GM12874 (cell line): ENCODE data around the gene TRAP1.

ENCODE experiments used
- TF ChIP-seq, protein P1 (sequence below): IDR thresholded peaks from 2 replicates; pipeline ENCODE4 v1.5.1; 2011; ENCODE audit warnings: low read depth, mild to moderate bottlenecking, control low read depth, low read length, moderate library complexity; ENCODE audit not compliant: insufficient read depth

The TRAP1 gene

DNA sequence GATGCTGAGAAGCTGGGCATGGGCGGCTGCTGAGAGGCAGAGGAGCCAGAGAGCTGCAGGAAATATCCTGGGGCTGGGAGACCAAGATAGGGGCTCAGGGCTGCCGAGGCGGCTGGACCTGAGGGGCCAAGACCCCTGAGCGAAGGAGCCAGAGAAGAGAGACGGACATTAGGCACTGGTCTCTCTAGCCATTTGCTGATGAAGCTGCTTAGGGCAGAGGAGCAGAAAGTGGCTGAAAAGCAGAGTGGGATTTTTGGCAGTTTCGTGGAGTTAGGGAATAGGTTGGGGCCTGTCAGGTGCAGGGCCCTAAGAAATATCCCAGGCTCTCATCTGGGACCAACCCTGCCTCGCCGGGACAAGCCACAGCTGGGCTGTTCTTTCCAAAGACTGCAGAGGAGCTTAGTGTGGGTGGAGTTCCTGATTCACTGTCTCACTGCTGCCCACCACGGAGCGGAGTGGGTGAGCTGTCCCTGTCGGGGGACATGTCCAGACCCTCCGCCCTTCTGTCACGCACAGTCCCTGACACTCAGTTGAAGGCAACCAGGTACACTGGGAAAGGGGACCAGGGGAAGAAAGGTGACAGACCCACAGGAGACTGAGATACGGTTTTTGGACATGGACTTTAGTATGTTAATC is 74.1 kb downstream of the TRAP1 start:
- TF ChIP-seq, protein P1, sequence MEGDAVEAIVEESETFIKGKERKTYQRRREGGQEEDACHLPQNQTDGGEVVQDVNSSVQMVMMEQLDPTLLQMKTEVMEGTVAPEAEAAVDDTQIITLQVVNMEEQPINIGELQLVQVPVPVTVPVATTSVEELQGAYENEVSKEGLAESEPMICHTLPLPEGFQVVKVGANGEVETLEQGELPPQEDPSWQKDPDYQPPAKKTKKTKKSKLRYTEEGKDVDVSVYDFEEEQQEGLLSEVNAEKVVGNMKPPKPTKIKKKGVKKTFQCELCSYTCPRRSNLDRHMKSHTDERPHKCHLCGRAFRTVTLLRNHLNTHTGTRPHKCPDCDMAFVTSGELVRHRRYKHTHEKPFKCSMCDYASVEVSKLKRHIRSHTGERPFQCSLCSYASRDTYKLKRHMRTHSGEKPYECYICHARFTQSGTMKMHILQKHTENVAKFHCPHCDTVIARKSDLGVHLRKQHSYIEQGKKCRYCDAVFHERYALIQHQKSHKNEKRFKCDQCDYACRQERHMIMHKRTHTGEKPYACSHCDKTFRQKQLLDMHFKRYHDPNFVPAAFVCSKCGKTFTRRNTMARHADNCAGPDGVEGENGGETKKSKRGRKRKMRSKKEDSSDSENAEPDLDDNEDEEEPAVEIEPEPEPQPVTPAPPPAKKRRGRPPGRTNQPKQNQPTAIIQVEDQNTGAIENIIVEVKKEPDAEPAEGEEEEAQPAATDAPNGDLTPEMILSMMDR, result no peak

- TF ChIP-seq, protein P1, result no peak
These were observed 74.8 kb downstream of the TRAP1 start for GRCh38 chr16:3642397-3643094.

DNA sequence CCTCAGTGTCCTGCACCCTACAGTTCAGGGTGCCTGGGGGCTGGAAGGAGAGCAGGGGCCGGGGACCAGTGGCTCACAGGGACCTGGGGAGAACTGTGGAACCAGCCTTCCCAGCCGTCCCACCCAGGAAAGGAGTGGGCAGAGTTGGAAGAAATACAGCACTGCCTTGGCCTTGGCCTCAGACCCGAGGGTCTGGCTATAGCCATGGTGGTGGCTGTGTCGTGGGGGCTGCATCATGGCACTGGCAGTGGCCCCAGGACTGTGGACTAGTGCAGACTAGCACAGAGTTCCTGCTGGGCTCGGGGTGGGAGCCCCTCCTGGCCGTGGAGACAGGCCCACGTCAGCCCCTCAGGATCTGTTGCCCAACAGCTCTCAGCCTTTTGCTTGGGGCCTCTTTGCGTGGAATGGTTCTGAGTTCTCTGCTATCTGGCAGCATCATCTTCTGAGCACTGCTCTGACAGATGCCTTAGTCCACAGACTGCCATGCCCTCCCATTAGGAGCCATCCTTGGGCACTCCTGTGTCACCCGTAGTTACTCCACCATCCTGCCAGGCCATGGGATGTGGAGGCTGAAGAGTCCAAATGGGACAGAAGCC is 75.4 kb downstream of the TRAP1 start:
- TF ChIP-seq, protein P1, result no peak

DNA sequence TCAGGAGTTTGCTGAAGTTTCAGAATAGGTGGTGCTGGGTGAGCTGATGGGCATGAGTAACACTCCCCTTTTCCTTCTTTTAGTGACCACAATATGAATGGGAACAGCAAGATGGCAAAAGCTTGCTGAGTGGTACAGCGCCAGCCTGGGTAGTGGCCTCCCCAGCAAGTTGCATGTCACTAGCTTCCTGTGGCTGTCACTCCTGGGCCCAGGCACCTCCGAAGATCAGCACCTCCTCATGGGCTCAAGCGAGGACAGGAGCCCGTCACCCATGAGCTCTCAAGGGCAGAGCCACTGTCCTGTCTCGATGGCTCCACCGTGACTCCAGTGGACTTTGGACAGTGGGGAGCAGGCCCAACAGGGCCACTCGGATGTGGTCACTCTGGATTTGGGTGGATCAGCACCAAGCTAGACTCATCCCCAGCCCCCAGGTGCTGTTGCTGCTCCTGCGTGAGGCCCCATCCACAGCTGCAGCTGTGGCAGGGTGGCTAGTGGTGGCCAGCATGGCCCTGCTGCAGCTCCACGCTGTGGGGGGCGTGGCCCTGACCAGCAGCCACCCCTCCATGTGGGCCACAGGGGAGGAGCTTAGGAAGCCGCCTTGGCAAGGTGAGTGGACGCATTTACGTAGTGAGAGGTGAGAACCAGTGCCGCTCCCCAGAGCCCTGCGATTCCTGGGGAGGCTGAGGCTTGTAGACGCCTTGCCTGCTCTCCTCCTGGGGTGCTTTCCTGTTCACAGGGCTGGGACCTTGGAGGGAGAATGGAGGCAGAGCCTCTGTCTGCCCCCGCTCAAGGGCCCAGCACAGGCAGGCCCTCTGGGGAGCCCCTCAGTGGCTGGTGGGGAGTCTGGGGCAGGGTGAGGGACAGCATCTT is 76.5 kb downstream of the TRAP1 start:
- TF ChIP-seq, protein P1, result no peak

DNA sequence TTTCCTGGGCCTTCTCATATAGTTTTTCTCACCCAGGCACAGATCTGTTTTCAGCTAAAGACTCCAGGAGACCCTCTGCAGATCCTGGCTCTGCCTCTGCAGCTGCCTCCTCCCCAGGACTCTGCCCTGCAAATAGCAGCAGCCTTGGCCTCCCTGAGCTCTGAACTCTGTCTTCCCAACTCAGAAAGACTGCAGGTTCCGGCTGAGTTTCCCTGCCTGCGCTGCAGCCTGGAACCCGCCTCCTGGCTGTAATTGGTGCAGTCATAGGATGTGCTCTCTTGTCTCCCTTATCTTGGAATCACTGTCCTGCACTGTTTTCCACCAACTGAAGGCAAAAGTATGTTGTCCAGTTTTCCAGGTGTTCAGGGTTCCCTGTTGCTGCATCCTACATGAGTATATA is 77.1 kb downstream of the TRAP1 start:
- TF ChIP-seq, protein P1, result no peak

DNA sequence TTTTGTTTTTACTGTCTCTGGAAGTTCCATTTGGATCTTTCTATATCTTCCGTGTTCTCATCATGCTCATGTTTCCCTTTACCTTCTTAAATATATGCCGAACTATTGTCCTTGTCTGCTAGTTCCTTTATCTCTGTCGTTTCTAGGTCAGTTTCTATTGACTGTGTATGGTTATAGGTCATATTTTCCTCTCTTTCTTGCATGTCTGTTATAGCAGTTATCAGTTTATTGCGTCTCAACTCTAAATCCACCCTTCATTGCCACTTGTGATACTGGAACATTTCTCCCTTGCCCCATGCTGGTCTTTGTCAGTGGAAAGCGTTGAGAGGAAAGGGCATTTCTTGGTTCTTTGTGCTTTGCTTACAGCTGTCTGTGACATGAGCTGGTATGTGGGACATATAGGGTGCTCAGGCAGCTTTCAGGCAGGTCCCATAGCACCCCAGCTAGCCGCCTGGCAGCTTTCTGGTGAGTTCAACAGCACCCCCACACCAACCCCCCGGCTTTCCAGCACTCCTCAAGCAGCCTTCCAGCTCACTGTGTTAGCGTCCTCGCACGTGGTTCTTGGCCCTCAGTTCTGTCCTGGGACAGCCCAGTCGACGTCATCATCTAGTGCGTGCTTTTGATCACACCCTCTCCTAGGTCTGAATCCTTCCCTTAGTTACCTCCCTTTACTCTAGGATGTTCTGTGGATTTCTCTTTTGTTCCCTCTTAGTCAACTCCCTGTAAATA is 78.2 kb downstream of the TRAP1 start:
- TF ChIP-seq, protein P1, result no peak
